SH-SY5Y (cell line): Measurements from ENCODE around the gene SLC9A5.

ENCODE experiments used
- GATA2 ChIP-seq: IDR thresholded peaks from 2 replicates; pipeline ENCODE4 v1.6.1; 2011; ENCODE audit warnings: mild to moderate bottlenecking, low read depth, low read length
- GATA3 ChIP-seq: IDR thresholded peaks from 2 replicates; pipeline ENCODE4 v1.6.1; 2011; ENCODE audit warnings: low read depth, mild to moderate bottlenecking, low read length, moderate library complexity

DNA sequence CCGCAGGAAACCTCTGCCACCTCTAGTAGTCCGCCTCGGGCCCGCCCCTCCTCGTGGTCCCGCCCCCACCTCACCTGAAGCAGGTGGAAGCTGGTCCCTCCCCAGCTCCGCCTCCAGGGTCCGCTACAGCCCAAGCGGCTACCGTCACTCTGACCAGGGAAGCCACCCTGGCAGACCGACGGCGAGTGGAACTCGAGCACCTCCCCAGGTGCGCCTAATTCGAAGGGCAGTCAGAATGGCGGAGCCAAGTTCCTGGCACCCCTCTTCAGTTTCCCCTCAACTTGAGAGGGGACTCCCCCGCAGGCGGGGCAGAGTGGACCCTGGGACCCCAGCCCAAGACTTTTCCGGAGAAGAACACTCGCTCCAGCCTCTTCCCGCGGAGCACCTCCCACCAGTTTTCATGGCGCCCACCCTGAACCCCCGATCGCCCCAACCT is 2.0 kb upstream of the SLC9A5 start:
- TF ChIP-seq GATA2 (no peak), GATA3 (no peak)
